HEK293 (cell line): ENCODE results near the gene DNAH7.

Source experiments
- SP7 ChIP-seq: fragments of 450-650 bp; formaldehyde crosslinking; IDR thresholded peaks from 2 replicates; pipeline ENCODE4 v1.5.1; 2016; ENCODE audit warnings: missing biosample characterization, missing genetic modification characterization
- ZNF214 ChIP-seq: fragments of 450-650 bp; formaldehyde crosslinking; IDR thresholded peaks from 2 replicates; pipeline ENCODE4 v1.5.1; 2017; ENCODE audit warnings: missing biosample characterization, mild to moderate bottlenecking, missing genetic modification characterization, borderline replicate concordance
- ZNF610 ChIP-seq: fragments of 450-650 bp; formaldehyde crosslinking; IDR thresholded peaks from 2 replicates; pipeline ENCODE4 v1.5.1; 2016; ENCODE audit warnings: missing biosample characterization, missing genetic modification characterization, borderline replicate concordance
- ZNF777 ChIP-seq: fragments of 450-650 bp; formaldehyde crosslinking; IDR thresholded peaks from 2 replicates; pipeline ENCODE4 v1.5.1; 2017; ENCODE audit warnings: missing biosample characterization, missing genetic modification characterization, borderline replicate concordance
- TF ChIP-seq, protein P1 (sequence below): fragments of 450-650 bp; formaldehyde crosslinking; IDR thresholded peaks from 2 replicates; pipeline ENCODE4 v1.5.1; 2016; ENCODE audit warnings: missing biosample characterization, missing genetic modification characterization

DNA sequence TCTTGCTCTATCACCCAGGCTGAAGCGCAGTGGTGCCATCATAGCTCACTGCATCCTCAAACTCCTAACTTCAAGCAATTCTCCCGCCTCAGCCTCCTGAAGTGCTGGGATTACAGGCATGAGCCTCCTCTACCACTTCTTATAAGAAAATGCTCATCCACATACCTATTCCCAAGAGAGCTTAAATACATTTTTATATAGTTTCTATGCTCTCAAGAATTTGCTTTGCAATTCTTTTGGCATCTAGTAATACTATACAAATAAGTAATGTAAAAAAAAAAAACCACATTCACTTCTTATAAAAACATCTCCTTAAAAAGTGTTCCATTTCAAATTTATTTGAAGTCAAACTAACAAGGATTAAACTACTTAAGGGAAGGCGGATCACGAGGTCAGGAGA is 197.3 kb downstream of the DNAH7 start:
- TF ChIP-seq ZNF214 (tag by site-specific recombination) (no peak), SP7 (tag by site-specific recombination) (no peak), ZNF777 (tag by site-specific recombination) (no peak), ZNF610 (tag by site-specific recombination) (no peak)
- TF ChIP-seq, protein P1, sequence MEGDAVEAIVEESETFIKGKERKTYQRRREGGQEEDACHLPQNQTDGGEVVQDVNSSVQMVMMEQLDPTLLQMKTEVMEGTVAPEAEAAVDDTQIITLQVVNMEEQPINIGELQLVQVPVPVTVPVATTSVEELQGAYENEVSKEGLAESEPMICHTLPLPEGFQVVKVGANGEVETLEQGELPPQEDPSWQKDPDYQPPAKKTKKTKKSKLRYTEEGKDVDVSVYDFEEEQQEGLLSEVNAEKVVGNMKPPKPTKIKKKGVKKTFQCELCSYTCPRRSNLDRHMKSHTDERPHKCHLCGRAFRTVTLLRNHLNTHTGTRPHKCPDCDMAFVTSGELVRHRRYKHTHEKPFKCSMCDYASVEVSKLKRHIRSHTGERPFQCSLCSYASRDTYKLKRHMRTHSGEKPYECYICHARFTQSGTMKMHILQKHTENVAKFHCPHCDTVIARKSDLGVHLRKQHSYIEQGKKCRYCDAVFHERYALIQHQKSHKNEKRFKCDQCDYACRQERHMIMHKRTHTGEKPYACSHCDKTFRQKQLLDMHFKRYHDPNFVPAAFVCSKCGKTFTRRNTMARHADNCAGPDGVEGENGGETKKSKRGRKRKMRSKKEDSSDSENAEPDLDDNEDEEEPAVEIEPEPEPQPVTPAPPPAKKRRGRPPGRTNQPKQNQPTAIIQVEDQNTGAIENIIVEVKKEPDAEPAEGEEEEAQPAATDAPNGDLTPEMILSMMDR (tag by site-specific recombination): no peak
